Skeletal muscle tissue (tissue), 4 donors: ENCODE results near the gene PXK. TPM values are rescaled to one million over a fixed set of nuclear protein-coding genes. Genes with fewer than 3 reads are reported as not detected.

Experiments
- H3K27ac ChIP-seq: one replicate; pipeline ENCODE4 v1.7.0; 2013; ENCODE audit warnings: mild to moderate bottlenecking, low read depth, low read length, inconsistent platforms
- H3K27me3 ChIP-seq, 3 donors: one replicate each; pipeline ENCODE4 v1.7.0; 2013; ENCODE audit warnings: low read length in 3 of 3; ENCODE audit not compliant: control insufficient read depth in 3 of 3, insufficient read depth in 3 of 3
- H3K36me3 ChIP-seq, 3 donors: one replicate each; pipeline ENCODE4 v1.7.0; 2013; ENCODE audit warnings: low read length in 3 of 3; ENCODE audit not compliant: control insufficient read depth in 3 of 3, insufficient read depth in 3 of 3
- H3K4me1 ChIP-seq, 3 donors: one replicate each; pipeline ENCODE4 v1.7.0; 2013; ENCODE audit warnings: low read length in 3 of 3, mild to moderate bottlenecking in 3 of 3; ENCODE audit not compliant: control insufficient read depth in 3 of 3, insufficient read depth in 3 of 3
- H3K4me3 ChIP-seq, 3 donors: one replicate each; pipeline ENCODE4 v1.7.0; 2013; ENCODE audit warnings: low read length in 3 of 3
- H3K9ac ChIP-seq, 3 donors: one replicate each; pipeline ENCODE4 v1.7.0; 2013; ENCODE audit warnings: low read length in 3 of 3, mild to moderate bottlenecking in 3 of 3, moderate library complexity in 2 of 3, low read depth in 1 of 3
- H3K9me3 ChIP-seq, 3 donors: one replicate each; pipeline ENCODE4 v1.7.0; 2013; ENCODE audit warnings: low read length in 3 of 3; ENCODE audit not compliant: control insufficient read depth in 3 of 3
- total RNA-seq: library from RNA; depleted of rRNA; stranded (reverse); fragments of >200 nt; gene quantifications from one replicate; pipeline ENCODE4 v1.2.3, GENCODE V29; 2014
- donor health status: Osteomylitis.

PXK gene
- total RNA-seq, 1 donor from 2014 or later: 16.2 TPM

DNA sequence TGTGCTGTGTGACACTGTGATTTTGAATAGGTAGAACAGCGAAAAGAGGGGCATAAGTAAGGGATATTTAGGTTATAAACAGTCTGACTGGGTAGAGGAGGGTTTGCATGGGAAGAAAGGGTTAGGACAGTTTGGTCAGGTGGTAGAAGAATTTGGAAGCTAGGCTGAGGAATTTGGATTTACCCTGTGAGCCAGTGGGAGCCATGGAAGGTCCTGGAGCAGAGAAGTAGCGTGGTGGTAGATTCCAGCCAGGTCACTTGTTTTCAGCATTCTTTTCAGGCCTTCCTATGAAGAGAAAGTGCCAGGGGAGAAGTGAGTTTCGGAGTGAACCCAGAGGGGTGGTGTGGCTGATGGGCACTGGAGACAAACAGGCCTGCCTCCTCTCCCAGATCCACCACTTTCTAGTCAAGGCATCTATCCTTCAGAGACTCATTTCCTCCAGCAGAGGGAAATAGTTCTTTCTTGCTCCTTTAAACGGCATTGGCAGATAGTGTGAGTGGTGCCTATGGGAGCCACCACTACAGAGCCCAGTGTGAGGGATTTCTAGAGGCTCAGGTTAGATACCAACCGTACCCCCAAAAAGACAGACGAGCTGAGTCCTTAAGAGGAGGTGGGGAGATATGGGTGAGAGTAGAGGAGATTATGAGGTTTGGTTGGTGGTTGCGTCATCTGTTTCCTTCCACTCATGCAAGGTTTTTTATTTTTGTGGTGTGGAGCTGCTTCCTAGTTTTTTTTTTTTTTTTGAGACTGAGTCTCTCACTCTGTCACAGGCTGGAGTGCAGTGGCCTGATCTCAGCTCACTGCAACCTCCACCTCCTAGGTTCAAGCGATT is 21.2 kb downstream of the PXK start:
- Histone ChIP-seq H3K4me3 (no peak overlapping the region), H3K9me3 (no peaks in the 10 kb centered on the region), H3K27me3 (no peaks in the 10 kb centered on the region), H3K36me3 (no peaks in the 10 kb centered on the region), H3K4me1 (peaks cover 3 to 25% (median 12%) of the 10 kb centered on the region in 3 donors), H3K27ac (no peak overlapping the region), H3K9ac (no peak overlapping the region)

DNA sequence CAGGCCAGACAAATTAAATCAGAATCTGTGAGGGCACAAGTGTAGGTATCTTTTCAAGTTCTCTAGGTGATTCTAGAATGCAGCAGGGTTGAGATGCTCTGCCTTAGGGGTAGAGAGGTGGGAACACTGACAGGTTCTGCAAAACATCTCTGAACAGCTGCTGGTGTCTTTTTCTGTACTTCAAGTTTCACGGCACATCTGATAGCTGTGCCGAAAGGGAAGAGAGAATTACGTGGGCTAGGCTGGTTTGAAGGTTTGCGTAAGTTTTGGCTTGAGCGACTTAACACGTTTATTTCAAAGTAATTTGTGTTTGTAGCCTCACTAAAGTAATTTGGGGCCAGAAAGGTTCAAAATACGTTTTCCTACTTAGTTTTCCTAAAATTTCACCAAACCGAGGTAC is 22.5 kb downstream of the PXK start:
- Histone ChIP-seq H3K9ac (no peak overlapping the region), H3K9me3 (no peaks in the 10 kb centered on the region), H3K4me1 (peaks cover 0 to 24% (median 11%) of the 10 kb centered on the region in 3 donors), H3K27ac (no peak overlapping the region), H3K36me3 (no peaks in the 10 kb centered on the region), H3K4me3 (no peak overlapping the region), H3K27me3 (no peaks in the 10 kb centered on the region)

GRCh38 chr3:58356054-58356453 is 23.4 kb downstream of the PXK start:
- no peaks in the 10 kb centered on the region for H3K36me3 ChIP-seq
- H3K9me3 ChIP-seq: no peaks in the 10 kb centered on the region
- no peak overlapping the region for H3K27ac ChIP-seq
- H3K4me1 ChIP-seq: peaks cover 0 to 19% (median 3%) of the 10 kb centered on the region in 3 donors
- no peak overlapping the region for H3K4me3 ChIP-seq
- no peak overlapping the region for H3K9ac ChIP-seq
- no peaks in the 10 kb centered on the region for H3K27me3 ChIP-seq

- no peaks in the 10 kb centered on the region for H3K9me3 ChIP-seq
- peaks cover 0 to 14% (median 3%) of the 10 kb centered on the region in 3 donors for H3K4me1 ChIP-seq
- H3K36me3 ChIP-seq: no peaks in the 10 kb centered on the region
- H3K9ac ChIP-seq: no peak overlapping the region
- no peak overlapping the region for H3K27ac ChIP-seq
- H3K4me3 ChIP-seq: no peak overlapping the region
- no peaks in the 10 kb centered on the region for H3K27me3 ChIP-seq
Observed at GRCh38 chr3:58357402-58357801, 24.7 kb downstream of the PXK start.

- Histone ChIP-seq H3K27ac (no peak overlapping the region), H3K4me1 (peaks cover 0 to 14% (median 3%) of the 10 kb centered on the region in 3 donors)
Observed at GRCh38 chr3:58358092-58358491, 25.4 kb downstream of the PXK start.

GRCh38 chr3:58358808-58359207 is 26.1 kb downstream of the PXK start:
- H3K36me3 ChIP-seq: no peaks in the 10 kb centered on the region
- no peak overlapping the region for H3K9ac ChIP-seq
- no peaks in the 10 kb centered on the region for H3K27me3 ChIP-seq
- H3K4me3 ChIP-seq: no peak overlapping the region
- no peak overlapping the region for H3K27ac ChIP-seq
- peaks cover 0 to 14% (median 3%) of the 10 kb centered on the region in 3 donors for H3K4me1 ChIP-seq
- H3K9me3 ChIP-seq: no peaks in the 10 kb centered on the region

More at GRCh38 chr3:58358092-58358491, 25.4 kb downstream of the PXK start:
- no peak overlapping the region for H3K9ac ChIP-seq
- no peak overlapping the region for H3K4me3 ChIP-seq
- H3K36me3 ChIP-seq: no peaks in the 10 kb centered on the region
- no peaks in the 10 kb centered on the region for H3K9me3 ChIP-seq
- H3K27me3 ChIP-seq: no peaks in the 10 kb centered on the region

GRCh38 chr3:58359621-58360020 is 26.9 kb downstream of the PXK start:
- H3K9me3 ChIP-seq: no peaks in the 10 kb centered on the region
- no peak overlapping the region for H3K4me3 ChIP-seq
- no peak overlapping the region for H3K9ac ChIP-seq
- no peaks in the 10 kb centered on the region for H3K36me3 ChIP-seq
- H3K4me1 ChIP-seq: peaks cover 0 to 10% (median 3%) of the 10 kb centered on the region in 3 donors
- H3K27ac ChIP-seq: no peak overlapping the region
- H3K27me3 ChIP-seq: no peaks in the 10 kb centered on the region

DNA sequence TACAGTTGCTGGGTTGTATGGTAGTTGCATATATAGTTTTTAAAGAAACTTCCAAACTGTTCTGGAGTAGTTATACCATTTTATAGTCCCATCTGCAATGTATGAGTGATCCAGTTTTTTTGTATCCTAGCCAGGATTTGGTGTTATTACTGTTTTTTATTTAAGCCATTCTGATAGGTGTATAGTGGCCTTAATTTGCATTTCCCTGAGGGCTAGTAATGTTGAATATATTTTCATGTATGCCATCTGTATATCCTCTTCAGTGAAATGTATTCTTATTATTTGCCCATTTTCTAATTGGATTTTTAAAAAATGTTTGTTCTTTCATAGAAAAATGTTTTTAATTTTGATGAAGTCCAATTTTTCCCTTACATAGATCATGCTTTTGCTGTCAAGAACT is 29.2 kb downstream of the PXK start:
- Histone ChIP-seq H3K9ac (no peak overlapping the region), H3K4me1 (peaks cover 0 to 2% (median 0%) of the 10 kb centered on the region in 3 donors), H3K4me3 (no peak overlapping the region), H3K36me3 (no peaks in the 10 kb centered on the region), H3K9me3 (no peaks in the 10 kb centered on the region), H3K27ac (no peak overlapping the region), H3K27me3 (no peaks in the 10 kb centered on the region)

GRCh38 chr3:58366699-58367098 is 34.0 kb downstream of the PXK start:
- H3K27me3 ChIP-seq: no peaks in the 10 kb centered on the region
- H3K9ac ChIP-seq: no peak overlapping the region
- no peak overlapping the region for H3K27ac ChIP-seq
- H3K4me3 ChIP-seq: no peak overlapping the region
- H3K4me1 ChIP-seq: no peaks in the 10 kb centered on the region
- H3K36me3 ChIP-seq: peaks cover 0 to 5% (median 4%) of the 10 kb centered on the region in 3 donors
- H3K9me3 ChIP-seq: no peaks in the 10 kb centered on the region

DNA sequence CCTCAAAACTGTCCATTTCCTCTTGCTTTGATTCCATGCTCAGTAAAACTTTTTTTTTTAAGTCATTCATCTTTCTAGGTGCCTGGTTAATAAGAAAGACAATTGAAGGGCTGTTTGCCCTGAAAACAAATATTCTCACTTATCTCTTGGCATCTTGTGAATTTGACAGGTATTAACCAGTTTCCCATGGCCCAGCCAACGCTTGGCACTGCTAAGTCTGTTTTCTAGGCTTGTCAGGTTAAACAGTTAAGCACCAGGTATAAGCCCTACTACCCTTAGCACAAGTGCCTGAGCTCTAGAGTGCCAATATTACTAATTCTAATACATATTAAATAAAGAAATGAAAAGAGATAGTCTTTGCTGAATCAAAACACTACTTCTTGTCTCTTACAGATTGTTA is 36.3 kb downstream of the PXK start:
- peaks cover 0 to 5% (median 4%) of the 10 kb centered on the region in 3 donors for H3K36me3 ChIP-seq
- no peaks in the 10 kb centered on the region for H3K9me3 ChIP-seq
- H3K27me3 ChIP-seq: no peaks in the 10 kb centered on the region
- H3K9ac ChIP-seq: no peak overlapping the region
- H3K4me1 ChIP-seq: no peaks in the 10 kb centered on the region
- no peak overlapping the region for H3K27ac ChIP-seq
- H3K4me3 ChIP-seq: no peak overlapping the region
